Activated CD8-positive, alpha-beta memory T cell treated with anti-CD3 and anti-CD28 coated beads, Interleukin-2, amount 50 U/mL, for 1 hour (primary cell): ENCODE results near the gene FRMPD2.

ENCODE experiments used
- DNase-seq: peaks from one replicate; pipeline ENCODE4 v3.0.0-alpha.2; 2020; ENCODE audit errors: extremely low read depth

Gene FRMPD2, protein sequence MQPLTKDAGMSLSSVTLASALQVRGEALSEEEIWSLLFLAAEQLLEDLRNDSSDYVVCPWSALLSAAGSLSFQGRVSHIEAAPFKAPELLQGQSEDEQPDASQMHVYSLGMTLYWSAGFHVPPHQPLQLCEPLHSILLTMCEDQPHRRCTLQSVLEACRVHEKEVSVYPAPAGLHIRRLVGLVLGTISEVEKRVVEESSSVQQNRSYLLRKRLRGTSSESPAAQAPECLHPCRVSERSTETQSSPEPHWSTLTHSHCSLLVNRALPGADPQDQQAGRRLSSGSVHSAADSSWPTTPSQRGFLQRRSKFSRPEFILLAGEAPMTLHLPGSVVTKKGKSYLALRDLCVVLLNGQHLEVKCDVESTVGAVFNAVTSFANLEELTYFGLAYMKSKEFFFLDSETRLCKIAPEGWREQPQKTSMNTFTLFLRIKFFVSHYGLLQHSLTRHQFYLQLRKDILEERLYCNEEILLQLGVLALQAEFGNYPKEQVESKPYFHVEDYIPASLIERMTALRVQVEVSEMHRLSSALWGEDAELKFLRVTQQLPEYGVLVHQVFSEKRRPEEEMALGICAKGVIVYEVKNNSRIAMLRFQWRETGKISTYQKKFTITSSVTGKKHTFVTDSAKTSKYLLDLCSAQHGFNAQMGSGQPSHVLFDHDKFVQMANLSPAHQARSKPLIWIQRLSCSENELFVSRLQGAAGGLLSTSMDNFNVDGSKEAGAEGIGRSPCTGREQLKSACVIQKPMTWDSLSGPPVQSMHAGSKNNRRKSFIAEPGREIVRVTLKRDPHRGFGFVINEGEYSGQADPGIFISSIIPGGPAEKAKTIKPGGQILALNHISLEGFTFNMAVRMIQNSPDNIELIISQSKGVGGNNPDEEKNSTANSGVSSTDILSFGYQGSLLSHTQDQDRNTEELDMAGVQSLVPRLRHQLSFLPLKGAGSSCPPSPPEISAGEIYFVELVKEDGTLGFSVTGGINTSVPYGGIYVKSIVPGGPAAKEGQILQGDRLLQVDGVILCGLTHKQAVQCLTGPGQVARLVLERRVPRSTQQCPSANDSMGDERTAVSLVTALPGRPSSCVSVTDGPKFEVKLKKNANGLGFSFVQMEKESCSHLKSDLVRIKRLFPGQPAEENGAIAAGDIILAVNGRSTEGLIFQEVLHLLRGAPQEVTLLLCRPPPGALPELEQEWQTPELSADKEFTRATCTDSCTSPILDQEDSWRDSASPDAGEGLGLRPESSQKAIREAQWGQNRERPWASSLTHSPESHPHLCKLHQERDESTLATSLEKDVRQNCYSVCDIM (N-terminal part only)

GRCh38 chr10:48274636-48275035 lies at the start of gene FRMPD2:
Gene FRMPD2, minus strand, starts transcription at chr10:48274696. Its CDS starts 129 bp downstream, at chr10:48274567.
- DNase-seq: no peak

DNA sequence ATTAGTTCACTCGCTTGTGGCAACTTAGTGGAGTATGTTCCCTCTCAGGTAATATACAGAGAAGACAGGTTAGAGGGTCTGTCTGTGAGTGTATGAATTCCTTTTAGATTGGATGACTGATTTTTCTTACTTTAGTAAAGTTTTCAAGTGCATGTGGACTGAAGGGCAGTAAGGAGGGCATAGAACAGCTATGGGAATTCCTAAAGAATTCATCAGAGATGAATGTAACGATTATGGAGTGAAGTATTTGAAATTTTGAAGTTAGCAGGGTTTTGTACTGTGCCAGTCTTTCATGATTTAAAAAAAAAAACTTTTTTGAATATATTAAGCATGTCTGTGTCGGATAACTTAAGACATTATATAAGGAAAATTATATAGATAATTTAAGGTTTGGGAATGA lies 47.5 kb upstream of the FRMPD2 start:
- DNase-seq: no peak

GRCh38 chr10:48317321-48317990 lies 43.0 kb upstream of the FRMPD2 start:
- DNase-seq: no peak

GRCh38 chr10:48316236-48316635 lies 41.7 kb upstream of the FRMPD2 start:
- no peak for DNase-seq

GRCh38 chr10:48314107-48314506 lies 39.6 kb upstream of the FRMPD2 start:
- DNase-seq: no peak

GRCh38 chr10:48309711-48310226 lies 35.3 kb upstream of the FRMPD2 start:
- no peak for DNase-seq

DNA sequence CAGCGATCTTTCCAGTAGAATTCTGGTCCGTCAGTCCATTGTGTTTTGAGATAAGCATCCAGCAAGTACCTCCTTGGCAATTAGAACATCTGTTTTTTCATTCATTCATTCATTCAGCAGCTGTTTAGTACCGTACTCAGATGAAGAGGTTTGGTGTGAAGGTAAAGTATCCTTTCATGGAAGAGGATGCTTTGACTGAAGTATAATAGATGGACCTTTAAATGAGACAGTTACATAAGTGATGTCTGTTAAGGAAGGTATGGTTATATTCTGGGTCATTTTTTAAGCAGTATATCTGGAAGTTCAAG lies 33.2 kb upstream of the FRMPD2 start:
- DNase-seq: no peak

DNA sequence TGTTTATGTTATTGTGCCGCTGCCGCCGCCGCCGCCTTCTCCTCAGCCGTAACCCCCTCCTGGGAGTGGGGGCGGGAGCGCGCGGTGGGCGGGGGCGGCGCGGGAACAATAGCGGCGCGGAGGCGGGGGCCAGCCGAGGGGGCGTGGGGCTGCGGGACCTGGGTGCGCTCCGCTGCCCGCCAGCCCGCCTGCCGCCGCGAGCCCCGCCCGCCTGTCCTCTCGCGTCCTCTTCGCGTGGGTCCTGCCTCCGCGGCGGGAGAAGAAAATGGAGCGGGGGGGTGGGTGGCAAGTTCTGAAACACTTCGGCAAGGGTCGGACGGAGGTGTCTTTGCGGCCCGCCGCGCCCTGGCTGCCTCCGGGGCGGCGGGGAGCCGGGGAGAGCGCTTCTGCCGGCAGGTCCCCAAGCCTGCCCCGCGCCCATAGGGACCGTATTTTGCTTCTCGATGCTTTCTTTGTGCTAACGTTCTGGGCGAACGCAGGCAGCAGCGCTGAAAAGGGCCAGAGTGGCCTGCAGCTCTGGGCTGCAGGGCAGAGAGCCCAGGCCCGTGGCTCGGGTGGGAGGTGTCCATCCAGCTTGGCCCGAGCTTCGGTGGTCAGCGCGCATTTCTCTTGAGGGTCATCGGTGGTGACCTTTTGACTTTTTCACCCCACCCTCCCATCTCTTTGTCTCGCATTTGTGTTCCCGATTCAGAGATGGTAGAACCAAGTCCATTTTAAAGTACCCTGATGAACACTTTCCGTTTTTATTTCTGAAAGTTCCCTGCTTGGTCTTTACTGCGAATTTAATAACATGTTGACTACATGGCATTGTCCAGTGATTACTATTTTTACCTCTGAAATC lies 32.6 kb upstream of the FRMPD2 start:
- DNase-seq: peak; percentile 34

DNA sequence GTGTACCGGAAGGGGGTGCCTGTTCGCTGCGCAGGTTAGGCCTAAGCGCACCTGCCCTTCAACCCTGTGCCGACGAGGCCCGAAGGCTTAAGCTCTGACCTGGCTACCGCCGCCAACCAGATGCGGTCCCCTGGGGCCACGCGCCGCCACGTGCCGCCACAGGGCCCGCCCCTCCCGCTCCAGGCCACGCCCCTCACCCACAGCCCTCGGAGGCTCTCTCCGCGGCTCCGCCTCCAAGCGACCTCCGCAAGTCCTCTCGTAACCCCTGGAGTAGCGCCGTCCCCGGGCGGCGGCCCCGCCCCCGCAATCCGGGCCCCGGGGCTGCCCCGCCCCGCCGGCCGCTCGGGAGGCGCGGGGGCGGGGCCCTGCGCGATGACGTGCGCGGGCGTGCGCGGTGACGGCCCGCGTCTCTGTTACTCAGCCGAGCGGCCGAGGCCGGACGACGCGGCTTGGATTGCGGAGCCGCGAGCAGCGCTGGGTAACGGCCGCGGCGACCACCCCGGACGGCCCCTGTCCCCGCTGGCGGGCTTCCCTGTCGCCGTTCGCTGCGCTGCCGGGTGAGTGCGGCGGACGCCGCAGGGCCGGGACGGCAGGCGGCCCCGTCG lies 31.9 kb upstream of the FRMPD2 start, which contains the start of gene MAPK8:
Gene MAPK8 (plus strand): TSS at position 413 of the 605 bp plus-strand sequence. CDS start 94,984 bp downstream, outside the sequence.
- DNase-seq: peak; percentile 65

- no peak for DNase-seq
These were observed 31.4 kb upstream of the FRMPD2 start for GRCh38 chr10:48305905-48306264.

- no peak for DNase-seq
These were observed 28.3 kb upstream of the FRMPD2 start for GRCh38 chr10:48302515-48303476.

GRCh38 chr10:48300556-48300955 lies 26.1 kb upstream of the FRMPD2 start:
- no peak for DNase-seq

DNA sequence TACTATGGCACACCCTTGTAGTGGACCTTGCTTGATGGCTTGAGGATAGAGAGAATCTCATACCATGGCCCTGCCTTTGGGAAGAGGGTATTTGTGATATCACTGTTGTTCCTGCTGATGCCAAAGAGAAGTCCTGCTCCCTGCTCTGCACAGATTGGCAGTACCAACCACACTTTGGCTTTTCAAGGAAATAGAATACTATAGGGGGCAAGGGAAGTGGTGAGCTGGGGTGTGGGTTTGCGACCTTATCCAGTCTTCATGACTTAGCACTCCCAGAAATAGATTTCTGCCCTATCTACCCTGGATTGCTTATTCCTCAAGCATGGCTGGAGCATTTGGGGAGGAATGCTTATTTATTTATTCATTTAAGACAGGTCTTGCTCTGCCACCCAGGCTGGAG lies 25.2 kb upstream of the FRMPD2 start:
- no peak for DNase-seq

- DNase-seq: no peak
These were observed 24.6 kb upstream of the FRMPD2 start for GRCh38 chr10:48299066-48299465.

DNA sequence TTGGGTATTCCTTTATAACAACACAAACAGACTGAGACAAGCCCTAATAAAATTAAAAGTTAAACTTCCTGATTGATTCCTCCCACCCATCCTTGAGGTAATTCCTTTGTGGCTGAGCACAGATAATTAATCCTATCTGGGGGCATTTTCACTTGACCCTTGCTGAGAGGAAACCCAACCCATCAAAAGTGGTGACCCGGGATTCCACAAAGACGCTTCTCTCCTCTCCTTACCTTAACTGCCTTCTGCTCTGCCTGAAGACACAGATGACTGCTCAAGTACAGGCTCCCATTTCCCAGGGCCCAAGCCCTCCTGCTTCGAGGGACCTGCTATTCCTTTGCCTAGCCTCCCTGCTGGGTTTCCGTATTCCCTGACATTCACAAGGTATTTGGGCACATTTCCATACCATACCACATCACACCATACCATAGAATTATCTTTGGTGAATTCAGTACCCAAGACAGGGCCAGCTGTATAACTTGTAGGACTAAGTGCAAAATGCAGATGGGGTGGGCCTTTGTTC lies 22.1 kb upstream of the FRMPD2 start:
- no peak for DNase-seq

- DNase-seq: no peak
These were observed 19.9 kb upstream of the FRMPD2 start for GRCh38 chr10:48294431-48294830.

DNA sequence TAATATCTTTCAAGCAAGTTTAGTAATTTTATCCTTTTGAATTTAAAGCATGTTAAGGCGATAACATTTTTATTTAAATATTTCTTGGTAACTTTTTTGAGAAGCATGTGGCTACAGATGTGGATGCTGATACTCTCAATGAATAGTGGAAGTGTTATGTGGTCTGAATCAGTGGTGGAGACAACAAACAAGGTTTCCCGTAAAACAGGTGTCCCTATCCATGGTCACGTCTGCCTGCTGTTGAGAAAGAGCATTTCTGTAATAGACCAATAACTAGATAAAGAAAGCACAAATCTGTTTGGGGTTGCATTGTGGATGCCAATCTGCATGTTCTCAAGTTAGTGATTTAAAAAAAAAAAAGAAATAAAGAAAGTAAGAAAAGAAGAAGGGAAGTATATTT lies 18.1 kb upstream of the FRMPD2 start:
- DNase-seq: no peak

DNA sequence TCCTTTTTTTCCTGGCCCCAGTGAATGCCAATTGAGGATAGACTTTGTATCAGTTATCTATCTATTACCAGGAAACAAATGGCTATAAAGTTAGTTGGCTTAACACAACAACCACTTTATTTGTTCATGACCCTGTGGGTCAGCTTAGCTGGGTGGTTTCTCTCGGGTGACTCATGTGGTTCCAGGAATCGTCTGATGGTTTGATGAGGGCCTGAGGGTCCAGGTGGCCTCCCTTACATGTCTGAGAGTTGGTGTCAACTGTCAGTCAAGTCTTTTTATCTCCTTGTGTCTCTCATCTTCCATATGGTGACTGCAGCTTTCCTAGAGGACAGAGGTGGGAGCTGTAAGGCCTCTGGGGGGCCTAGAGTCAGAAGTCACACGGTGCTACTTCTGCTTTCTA lies 16.7 kb upstream of the FRMPD2 start:
- DNase-seq: no peak

DNA sequence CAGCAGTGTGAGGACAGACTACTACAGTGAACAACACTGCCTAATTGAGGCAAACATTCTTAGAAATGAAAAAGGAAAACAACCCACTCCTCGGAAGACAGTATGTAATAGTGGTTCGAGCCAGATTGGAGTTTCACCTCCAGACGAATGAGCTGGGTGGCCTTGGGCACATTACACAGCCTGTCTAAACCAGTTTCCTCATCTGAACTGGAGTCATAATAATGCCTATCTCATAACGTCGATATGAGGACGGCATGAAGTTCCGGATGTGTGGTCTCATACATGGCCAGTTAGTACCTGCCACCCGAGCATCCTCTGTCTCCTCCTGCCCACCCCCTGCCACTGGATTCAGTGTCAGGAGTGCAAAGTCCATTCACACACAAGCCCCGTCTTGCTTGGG lies 15.8 kb upstream of the FRMPD2 start:
- no peak for DNase-seq
